ENCODE measurements around the gene SMTNL1.
A peak's percentile ranks its signal among the peaks of the same experiment; 100 is the strongest.
"Not testable (repeated sequence)": the region's sequence is repeated elsewhere in the genome, so short reads cannot be mapped to it uniquely, and the experiment has no call there.

SMTNL1 gene

DNA sequence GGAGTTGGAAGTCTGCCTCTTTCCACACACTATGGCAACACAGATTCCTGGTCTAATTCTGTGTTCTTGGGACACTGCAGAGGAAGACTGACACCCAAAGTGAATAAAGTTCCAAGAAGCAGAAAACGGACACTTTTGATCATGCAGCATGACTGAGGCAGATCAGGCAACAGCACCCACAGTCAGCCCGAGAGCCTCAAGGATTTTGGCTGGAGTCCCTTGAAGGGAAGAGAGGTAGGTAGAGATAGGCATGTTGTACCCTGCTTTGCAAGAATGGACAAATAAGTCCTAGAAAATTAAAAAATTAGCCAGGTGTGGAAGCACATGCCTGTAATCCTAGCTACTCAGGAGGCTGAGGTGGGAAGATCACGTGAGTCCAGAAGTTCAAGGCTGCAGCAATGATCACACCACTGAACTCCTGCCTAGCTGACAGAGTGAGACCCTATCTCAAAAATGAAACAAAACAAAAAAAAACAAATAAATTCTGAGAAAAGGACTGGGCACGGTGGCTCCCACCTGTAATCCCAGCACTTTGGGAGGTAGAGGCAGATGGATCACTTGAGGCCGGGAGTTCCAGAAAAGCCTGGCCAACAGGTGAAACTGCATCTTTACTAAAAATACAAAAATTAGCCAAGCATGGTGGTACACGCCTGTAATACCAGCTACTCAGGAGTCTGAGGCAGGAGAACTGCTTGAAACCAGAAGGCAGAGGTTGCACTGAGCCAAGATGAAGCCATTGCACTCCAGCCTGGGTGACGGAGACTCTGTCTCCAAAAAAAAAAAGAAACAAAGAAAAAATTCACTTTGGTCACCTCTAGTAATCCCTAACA is 28.8 kb upstream of the SMTNL1 start:
- no peak for DNase-seq (ENCODE audit: low read depth in 1 of 2, low spot score in 1 of 2)

DNA sequence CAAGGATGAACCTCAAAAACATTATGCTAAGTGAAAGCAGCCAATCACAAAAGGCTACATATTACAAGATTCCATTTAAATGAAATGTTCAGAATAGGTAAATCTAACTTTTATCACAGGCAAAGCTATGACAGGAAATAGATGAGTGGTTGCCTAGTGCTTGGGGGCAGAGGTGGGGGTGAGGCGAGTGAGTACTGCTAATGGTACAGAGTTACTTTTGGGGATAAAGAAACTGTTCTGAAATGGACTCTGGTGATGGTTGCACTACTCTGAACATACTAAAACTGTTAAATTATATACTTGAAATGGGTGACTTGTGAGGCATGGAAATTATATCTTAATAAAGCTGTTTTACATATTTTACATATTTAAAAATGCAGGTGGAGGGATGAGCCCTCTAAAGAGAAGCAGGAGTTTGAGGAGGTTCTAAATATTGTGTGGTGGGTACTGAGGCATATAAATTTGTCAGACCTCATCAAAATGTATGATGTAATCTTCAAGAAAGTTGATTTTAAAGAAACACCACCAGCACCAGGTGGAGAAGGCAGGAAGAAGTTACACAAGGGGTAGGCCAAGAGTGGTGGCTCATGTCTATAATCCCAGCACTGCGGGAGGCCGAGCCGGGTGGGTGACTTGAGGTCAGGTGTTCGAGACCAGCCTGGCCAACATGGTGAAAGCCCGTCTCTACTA is 25.5 kb upstream of the SMTNL1 start:
- no peak for DNase-seq (ENCODE audit: low read depth in 1 of 2, low spot score in 1 of 2)

GRCh38 chr11:57512646-57513451 is 24.5 kb upstream of the SMTNL1 start:
- no peak for DNase-seq (ENCODE audit: low read depth in 1 of 2, low spot score in 1 of 2)

DNA sequence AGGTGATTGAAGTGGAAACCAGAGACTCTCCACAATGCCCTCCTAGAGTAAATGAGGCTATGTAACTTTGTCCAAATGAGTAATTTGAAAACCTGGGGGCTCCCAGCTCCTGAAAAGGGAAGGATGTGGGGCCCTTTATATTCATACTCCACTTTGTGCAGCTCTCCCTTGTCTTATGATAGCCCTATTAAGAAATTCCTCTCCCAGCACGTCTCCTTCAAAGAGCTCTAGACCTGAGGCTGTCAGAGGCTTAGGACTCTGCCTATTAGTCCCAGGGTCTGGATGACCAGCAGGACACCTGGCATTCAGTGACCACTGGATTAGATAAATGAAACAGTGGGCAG is 24.0 kb upstream of the SMTNL1 start:
- DNase-seq (ENCODE audit: low read depth in 1 of 2, low spot score in 1 of 2): no peak

DNA sequence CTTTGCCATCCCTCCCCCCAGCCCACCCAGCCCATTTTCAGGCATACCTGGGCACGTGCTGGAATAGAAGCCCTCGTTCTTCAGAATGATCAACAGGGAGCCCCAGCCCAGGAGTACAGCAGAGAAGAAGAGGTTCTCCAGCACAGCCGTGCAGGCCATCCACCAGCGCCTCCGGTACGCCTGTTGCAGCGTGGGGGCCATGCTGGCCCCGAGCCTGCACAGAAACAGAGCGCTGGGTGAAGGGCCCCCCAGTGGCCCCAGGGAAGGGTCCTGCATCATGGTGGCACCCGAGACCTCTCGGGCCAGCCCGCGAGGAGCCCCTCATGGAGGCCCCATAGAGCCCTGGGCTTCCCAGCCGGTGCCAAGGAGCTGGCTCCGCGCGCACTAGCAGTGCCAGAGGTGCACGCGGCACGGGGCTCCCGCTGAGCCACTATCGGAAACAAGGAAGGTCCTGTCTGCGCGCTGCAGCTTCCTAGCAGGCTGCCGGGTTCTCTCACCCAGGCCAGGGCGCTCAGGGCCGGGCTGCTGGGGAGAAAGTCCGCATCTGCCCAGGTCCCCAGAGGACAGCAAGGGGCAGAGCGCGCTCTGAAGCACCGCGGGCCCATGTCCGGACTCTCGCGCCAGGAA is 23.4 kb upstream of the SMTNL1 start:
- DNase-seq (ENCODE audit: low read depth in 1 of 2, low spot score in 1 of 2): no peak

- peak in 1 of 2 donors; percentile 45 for DNase-seq (ENCODE audit: low read depth in 1 of 2, low spot score in 1 of 2)
These were observed 22.7 kb upstream of the SMTNL1 start for GRCh38 chr11:57514538-57515331.

DNA sequence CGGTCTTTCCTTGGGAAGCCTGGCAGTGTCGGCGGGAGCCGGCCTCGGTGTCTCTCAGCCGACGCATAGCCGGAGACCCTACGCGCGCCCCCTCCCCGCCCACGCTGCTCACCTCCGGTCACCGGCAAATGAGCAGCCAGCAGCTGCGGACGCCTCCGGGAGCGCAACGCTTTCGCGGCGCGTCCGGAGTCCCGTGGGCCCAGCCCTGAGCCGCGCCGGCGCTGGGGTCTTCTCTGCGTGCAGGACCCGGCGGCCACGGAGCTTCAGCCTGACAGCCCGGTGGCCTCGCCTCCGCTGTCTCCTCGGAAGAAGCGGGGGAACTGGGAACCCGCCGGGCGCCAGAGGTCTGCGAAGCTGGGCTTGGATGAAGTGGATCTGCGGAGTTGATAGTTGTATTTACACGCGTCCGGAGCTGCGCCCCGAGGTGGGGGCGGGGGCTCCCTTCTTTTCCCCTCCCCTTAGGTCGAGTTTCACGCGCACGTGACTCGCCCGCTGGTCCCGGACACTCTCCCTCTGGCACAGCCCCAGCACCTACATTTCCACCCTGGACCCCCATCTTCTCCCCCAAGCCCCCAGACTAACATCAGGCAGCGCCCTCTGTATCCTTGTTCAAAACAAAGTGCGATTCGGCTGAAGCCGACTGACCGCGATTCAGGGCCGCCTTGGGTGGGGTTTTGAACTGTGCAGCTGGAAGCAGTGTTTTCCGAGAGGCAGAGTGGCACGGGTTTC is 21.9 kb upstream of the SMTNL1 start, which contains the start of gene SLC43A1:
SLC43A1 (minus strand) TSS at position 371 of the 729 bp plus-strand sequence. CDS start 1,591 bp downstream, outside the sequence.
- DNase-seq (ENCODE audit: low read depth in 1 of 2, low spot score in 1 of 2): no peak

GRCh38 chr11:57516061-57516443 is 21.3 kb upstream of the SMTNL1 start:
- DNase-seq (ENCODE audit: low read depth in 1 of 2, low spot score in 1 of 2): no peak

DNA sequence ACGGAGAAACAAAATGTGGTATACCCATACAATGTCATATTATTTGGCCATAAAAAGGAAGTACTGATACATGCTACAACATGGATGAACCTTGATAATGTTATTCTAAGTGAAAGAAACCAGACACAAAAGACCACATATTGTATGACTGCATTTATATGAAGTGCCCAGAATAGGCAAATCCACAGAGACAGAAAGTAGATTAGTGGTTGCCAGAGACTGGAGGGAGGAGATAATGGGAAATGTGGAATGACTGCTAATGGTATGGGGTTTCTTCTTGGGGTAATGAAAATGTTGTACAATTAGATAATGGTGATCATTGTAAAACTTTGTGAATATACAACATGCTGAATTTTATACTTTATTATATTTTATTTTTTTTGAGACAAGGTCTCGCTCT is 16.3 kb upstream of the SMTNL1 start:
- no peak for DNase-seq (ENCODE audit: low read depth in 1 of 2, low spot score in 1 of 2)

GRCh38 chr11:57523419-57523818 is 14.0 kb upstream of the SMTNL1 start:
- DNase-seq (ENCODE audit: low read depth in 1 of 2, low spot score in 1 of 2): no peak

DNA sequence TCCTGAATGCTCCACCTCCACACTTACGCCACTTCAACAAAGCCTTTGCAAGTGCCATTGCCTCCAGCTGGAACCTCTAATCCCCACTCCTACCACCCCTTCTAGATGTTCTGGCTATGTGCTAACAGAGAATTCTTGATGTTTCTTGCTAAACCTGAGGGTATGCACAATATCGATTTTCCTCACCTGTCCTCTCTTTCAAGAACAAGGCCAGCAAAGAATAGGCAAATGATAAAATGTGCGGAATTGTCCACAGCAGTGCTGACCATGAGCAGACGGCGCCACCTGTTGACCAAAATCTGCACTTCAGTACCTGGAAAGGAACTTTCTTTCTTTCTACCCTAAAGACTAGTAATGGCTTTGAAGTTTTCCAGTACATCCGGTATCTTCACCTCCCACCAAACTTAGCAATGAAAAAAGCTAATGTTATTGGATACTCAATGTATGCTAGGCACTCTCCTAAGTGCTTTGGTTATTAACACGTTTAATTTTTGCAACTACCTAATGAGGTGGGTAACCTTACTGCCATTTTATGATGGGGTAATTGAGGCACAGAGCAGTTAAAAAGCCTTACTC is 10.3 kb upstream of the SMTNL1 start:
- peak; percentile 30 to 53 for DNase-seq (ENCODE audit: low read depth in 1 of 2, low spot score in 1 of 2)

- DNase-seq (ENCODE audit: low read depth in 1 of 2, low spot score in 1 of 2): no peak
These were observed 8.4 kb upstream of the SMTNL1 start for GRCh38 chr11:57529012-57529411.

- no peak for DNase-seq (ENCODE audit: low read depth in 1 of 2, low spot score in 1 of 2)
These were observed 7.2 kb upstream of the SMTNL1 start for GRCh38 chr11:57530215-57530595.

GRCh38 chr11:57530596-57531507 is 6.5 kb upstream of the SMTNL1 start, which contains the start of gene TIMM10:
Gene TIMM10 (minus strand): TSS chr11:57530754. CDS start chr11:57530189, 565 bp downstream.
- peak; percentile 80 to 85 for DNase-seq (ENCODE audit: low read depth in 1 of 2, low spot score in 1 of 2)

- not testable (repeated sequence) for DNase-seq (ENCODE audit: low read depth in 1 of 2, low spot score in 1 of 2)
These were observed 2.9 kb upstream of the SMTNL1 start for GRCh38 chr11:57534449-57534848.

DNA sequence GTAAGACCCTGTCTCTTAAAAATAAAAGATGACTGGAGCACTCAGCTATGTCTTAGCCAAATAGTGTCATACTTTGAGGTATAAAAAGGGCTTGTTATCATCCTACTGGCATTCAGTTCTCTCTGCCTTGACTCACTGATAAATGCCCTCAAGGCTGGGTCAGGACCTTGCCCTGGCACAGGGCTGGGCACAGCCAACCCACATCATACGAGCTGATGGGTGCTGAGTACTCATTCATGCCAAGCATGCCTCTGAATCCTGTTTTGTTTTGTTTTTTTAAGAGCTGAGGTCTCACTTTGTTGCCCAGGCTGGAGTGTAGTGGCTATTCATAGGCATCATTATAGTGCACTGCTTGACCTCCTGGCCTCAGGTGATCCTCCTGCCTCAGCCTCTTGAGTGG is 1.9 kb downstream of the SMTNL1 start:
- no peak for DNase-seq (ENCODE audit: low read depth in 1 of 2, low spot score in 1 of 2)

- DNase-seq (ENCODE audit: low read depth in 1 of 2, low spot score in 1 of 2): no peak
These were observed 3.8 kb downstream of the SMTNL1 start for GRCh38 chr11:57541169-57541568.

- DNase-seq (ENCODE audit: low read depth in 1 of 2, low spot score in 1 of 2): no peak
These were observed 5.2 kb downstream of the SMTNL1 start for GRCh38 chr11:57542582-57542981.
